ENCODE results near the gene SOBP.

The SOBP gene

DNA sequence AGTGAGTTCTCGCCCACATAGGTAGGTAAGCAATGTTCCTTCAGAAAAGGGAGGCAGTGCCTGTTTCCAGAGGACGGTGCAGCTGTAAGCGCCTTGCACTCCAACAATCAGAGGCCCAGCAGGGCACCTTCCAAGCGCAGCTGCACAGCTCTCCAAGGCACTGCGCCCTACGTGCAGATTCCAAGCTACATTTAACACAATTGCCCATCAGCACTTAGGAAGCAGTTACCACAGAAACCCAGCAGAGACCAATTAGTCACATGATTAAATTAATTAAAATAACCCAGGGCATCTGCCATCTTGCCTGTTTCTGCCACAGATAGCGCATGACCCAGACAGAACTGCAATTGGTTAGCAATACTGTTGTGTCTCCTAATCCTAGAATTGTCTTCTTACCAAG, 65.5 kb downstream of the SOBP start:
- DNase-seq (ENCODE audit: extremely low spot score): no peak
- TF ChIP-seq, protein P1, sequence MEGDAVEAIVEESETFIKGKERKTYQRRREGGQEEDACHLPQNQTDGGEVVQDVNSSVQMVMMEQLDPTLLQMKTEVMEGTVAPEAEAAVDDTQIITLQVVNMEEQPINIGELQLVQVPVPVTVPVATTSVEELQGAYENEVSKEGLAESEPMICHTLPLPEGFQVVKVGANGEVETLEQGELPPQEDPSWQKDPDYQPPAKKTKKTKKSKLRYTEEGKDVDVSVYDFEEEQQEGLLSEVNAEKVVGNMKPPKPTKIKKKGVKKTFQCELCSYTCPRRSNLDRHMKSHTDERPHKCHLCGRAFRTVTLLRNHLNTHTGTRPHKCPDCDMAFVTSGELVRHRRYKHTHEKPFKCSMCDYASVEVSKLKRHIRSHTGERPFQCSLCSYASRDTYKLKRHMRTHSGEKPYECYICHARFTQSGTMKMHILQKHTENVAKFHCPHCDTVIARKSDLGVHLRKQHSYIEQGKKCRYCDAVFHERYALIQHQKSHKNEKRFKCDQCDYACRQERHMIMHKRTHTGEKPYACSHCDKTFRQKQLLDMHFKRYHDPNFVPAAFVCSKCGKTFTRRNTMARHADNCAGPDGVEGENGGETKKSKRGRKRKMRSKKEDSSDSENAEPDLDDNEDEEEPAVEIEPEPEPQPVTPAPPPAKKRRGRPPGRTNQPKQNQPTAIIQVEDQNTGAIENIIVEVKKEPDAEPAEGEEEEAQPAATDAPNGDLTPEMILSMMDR (IDR thresholded peaks at IDR 0.05; ENCODE audit: control extremely low read depth, extremely low read depth, low read depth, missing control alignments): no peak
- ChIA-PET CTCF (no interaction called here), POLR2A (no interaction called here)

DNA sequence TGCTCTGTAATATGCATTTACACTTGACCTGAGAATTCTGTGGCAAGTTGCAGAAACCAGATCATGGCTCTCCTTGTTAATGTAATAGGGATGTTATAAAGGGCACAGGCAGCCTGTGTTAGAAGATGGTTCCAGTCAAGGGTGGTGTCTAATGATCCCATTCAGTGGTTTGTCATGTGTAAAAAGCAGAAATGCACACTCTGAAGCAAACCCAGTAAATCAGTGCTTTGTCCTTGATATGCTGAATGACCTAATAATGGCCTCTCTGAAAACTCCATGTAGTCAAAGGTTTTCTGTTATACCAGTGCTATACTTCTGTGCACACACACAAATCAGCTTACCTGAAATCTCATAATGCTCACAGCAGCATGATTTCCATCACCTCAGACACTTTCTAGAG, 66.2 kb downstream of the SOBP start:
- TF ChIP-seq, protein P1 (IDR thresholded peaks at IDR 0.05; ENCODE audit: control extremely low read depth, extremely low read depth, low read depth, missing control alignments): no peak
- CTCF ChIA-PET: no interaction called here
- POLR2A ChIA-PET: no interaction called here
- no peak for DNase-seq (ENCODE audit: extremely low spot score)

DNA sequence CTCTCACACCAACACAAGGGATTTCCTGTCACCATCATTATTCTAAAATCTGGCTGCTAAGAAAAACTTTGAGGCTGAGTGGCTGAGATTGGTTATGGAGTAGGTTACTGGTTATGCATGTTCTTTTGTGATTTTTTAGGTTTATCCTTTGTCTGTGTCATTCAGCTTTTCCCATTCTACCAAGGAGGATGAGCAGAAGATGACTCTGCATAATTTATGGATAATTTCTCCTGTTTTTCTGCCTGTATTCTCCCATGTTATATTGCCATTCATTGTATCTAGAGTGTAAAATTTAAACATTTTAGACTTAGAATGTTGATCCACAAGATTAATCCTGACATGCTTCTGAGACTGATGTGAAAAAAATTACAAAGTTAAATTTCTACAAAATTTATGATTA, 67.8 kb downstream of the SOBP start:
- CTCF ChIA-PET: no interaction called here
- TF ChIP-seq, protein P1 (IDR thresholded peaks at IDR 0.05; ENCODE audit: control extremely low read depth, extremely low read depth, low read depth, missing control alignments): no peak

DNA sequence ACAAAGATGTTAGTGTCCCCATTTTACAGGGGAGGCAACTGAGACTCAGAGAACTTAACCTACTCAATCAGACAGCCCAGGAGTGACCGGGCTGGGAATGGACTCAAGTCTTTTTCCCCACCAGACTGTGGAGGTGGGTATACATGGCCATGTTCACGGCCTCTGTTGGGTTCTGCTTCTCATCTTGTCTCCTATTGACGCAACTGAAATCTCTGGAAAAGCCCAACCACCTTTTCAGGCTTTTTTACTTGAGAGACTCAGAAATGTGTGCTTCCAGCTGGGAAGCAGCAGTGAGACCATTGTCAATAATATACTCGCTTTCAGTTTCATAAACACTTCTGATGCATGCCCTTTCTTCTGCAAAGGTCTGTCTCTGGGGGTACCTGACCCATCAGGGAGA, 70.7 kb downstream of the SOBP start:
- ChIA-PET POLR2A (no interaction called here), CTCF (interaction anchor here (1.4 kb wide), 1 partner anchor 8 kb away, joined by 3 read pairs; no protein-coding TSS in a partner anchor)
- DNase-seq (ENCODE audit: extremely low spot score): no peak
- TF ChIP-seq, protein P1 (IDR thresholded peaks at IDR 0.05; ENCODE audit: control extremely low read depth, extremely low read depth, low read depth, missing control alignments): no peak

More for the DNA sequence above, 67.8 kb downstream of the SOBP start:
- POLR2A ChIA-PET: no interaction called here
- DNase-seq (ENCODE audit: extremely low spot score): no peak

DNA sequence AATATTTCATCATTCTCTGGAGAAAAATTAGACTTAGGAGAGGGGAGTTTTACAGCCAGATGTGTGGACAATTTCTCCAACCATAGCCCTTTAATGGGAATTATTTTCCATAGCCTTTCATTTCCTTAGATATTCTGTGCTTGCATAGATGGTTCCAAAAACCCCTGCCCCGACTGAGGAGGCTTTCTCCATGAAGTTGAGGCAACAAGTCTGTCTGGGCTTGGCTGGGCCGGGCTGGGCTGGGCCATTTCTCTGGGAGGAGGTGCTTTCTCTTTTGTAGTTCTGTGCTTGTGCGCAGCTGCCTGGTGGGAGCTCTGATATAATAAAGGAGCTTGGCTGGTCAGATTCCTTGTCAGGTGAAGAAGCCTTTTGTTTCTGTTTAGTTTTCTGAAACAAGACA, 71.4 kb downstream of the SOBP start:
- CTCF ChIA-PET: interaction anchor here (1.4 kb wide), 1 partner anchor 8 kb away, joined by 3 read pairs; no protein-coding TSS in a partner anchor
- TF ChIP-seq, protein P1 (IDR thresholded peaks at IDR 0.05; ENCODE audit: control extremely low read depth, extremely low read depth, low read depth, missing control alignments): no peak
- POLR2A ChIA-PET: no interaction called here
- DNase-seq (ENCODE audit: extremely low spot score): no peak

DNA sequence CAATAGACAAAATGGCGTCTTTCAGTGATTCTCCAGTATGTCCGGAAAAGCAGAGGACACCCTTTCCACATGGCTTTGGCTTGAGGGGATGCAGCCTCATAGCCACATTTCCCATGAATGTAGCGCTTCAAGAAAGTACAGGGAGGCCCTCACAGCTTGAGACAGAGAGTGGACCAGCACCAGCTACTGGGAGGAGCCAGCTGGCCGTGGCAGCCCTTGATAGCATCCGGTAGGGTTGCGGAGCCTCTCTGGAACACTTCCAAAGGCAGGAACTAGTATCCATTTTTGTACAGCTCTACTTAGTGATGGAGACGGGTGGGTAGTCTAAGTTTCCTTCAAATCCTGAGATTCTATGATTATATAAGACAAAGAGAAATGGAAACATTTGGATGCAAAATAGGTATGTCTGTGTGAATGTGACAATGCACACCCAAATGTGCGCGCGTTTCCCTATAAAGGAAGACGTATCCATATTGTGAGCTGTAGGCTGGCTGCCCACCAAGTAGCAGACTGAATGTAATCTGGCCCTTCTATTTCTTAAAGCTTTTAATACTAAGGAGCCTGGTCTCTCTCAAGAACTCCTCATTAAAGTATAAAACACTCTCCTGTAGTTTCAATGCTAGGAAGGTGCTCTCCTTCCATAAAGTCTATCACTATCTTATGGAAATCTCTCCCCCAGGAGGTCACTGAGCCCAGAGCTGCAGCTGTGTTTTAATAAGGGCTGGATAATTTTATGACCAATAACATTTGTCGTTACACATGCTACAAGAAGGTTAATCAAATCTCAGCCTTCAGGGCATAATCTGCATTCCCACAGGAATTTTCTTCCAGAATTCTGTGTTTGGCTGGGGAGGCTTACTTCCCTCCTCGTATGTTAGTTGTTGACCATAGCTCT, 74.0 kb downstream of the SOBP start:
- ChIA-PET POLR2A (no interaction called here), CTCF (interaction anchor here (1.1 to 1.3 kb wide), 2 partner anchors 12 to 13 kb away, joined by 3 read pairs; no protein-coding TSS in a partner anchor)
- no peak for DNase-seq (ENCODE audit: extremely low spot score)
- TF ChIP-seq, protein P1 (IDR thresholded peaks at IDR 0.05; ENCODE audit: control extremely low read depth, extremely low read depth, low read depth, missing control alignments): no peak

Data from GM10248 (cell line).